HT1080 (cell line): Measurements from ENCODE around the gene G6PC2. TPM values are rescaled to one million over a fixed set of nuclear protein-coding genes. Genes with fewer than 3 reads are reported as not detected.
"Not testable (repeated sequence)": the region's sequence is repeated elsewhere in the genome, so short reads cannot be mapped to it uniquely, and the experiment has no call there.

ENCODE experiments used
- DNase-seq: peaks from one replicate; pipeline ENCODE4 v3.0.0-alpha.2; 2015; ENCODE audit warnings: low read depth
- total RNA-seq: library from RNA; depleted of rRNA; stranded (reverse); fragments of >200 nt; shearing (Covaris generic); gene quantifications from 2 replicates; pipeline ENCODE4 v1.2.3, GENCODE V29; 2014

Gene G6PC2
- total RNA-seq, 1 experiment from 2014 or later = not detected

DNA sequence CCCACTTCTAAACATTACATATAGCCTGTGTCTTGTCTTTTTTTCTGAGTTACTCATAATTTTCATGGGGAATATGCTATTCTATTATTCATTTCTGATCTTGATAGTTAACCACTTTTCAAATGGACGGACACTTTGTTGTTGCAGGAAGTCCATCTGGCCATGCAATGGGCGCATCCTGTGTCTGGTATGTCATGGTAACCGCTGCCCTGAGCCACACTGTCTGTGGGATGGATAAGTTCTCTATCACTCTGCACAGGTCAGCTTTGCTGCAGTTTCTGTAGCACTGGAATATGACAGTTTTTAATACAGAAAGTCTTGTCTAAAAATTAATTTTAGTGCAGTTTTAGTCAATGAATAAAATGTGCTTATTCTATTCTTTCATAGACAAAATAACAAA lies 3.3 kb downstream of the G6PC2 start:
- DNase-seq = no peak

DNA sequence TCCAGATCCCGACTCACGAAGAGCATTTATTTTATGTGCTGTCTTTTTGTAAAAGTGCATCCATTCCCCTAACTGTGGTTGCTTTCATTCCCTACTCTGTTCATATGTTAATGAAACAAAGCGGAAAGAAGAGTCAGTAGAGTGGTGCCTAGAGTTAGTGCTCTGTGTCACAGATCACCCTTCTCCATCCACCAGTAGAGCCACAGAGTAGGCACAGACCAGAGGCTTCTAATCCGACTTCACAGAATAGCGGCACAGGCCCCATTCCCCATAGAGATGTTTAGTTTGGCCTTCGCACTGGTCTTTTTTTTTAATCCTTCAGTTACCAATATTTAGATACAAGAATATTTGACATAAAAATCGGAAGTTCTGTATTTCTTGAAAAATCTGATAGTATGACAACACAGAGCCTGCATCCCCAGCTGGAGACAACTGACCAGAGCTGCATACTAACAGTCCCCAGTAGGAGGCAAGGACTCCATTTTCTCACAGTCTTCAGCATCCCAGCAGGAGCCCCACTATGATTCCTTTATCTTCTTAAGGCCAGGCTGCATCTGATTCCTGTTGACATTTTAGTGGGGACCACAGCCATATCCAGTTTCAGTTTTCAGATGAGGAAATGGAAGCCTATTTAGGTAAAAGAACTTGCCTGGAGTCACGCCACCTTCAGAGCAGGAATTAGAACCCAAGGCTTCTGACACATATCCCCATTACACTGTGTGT lies 7.0 kb downstream of the G6PC2 start:
- DNase-seq = no peak

DNA sequence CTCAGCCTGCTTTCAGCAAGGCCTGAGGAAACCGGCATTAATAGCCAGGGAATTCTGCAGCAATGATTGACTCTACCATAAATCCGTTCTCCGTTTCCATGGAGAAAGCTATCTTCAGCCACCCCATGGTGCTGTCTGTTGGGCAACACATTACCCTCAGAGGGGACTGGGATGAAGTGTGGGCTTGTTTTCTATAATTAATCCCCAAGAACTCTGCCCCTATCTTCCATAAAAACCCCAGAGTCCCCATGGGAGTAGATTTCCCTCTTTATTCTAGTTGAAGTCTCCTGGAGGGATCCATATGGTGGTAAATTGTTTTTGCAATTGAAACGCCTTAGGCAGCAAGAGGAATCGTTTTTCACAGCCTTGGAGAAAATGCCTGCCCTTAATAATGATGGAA lies 9.2 kb downstream of the G6PC2 start:
- DNase-seq = no peak

DNA sequence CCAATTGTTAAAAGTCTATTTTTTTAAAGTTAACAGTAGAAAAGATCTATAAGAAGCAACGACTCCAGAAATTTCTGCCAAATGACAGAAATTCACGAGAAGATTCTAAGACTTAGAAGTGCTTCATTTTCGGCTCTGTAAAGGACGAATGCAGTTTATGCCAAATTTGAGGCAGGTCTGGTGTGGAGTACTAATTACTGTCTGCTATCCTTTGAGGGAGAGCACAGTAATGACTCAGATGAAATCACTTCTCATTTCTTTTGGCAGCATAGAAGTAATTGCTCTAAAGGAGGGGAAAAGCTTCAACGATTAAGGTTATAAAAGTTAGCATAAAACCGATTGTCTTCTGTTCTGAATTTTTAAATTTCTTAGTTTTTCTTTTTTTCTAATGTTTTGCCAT lies 11.4 kb downstream of the G6PC2 start:
- DNase-seq = no peak

DNA sequence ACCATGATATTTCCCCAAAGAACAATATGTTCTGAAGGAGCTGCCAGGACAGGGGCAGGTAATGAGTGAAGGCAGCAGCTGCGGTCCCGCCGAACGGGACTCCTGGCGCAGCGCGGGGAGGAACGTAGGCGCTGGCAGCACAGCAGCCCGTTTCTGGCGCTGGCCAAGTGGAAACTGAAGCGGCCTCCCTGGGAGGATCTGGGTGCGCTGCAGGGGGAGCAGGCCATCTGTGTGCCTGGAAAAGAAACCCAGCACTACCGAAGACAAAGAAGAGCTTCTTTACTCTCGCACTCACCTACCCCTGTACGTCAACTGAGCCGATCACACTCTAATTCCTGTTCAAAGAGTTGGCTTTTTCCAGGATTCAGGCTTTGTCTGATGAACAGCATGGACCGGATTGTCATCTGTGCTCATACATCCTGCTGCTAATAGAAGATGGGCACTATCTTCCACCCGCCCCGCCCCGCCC lies 11.8 kb downstream of the G6PC2 start:
- DNase-seq = peak; percentile 10

DNA sequence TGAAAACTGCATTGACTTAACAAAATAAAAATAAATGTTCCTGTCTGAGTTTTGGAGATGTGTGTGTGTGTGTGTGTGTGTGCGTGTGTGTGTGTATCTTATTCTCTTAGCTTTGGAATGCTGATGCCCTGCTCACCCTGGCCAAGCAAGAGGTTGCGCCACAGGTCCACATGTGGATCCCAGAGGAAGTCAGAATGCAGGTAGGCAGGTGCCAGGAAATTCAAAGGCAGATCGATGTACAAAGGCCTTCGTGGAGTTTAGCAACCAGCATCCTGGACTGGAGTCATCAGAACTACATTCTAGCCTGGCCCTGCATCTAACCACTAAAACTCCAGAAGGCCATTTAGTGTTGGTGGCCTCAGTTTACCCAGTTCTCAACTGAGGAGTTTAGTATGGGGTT lies 12.4 kb downstream of the G6PC2 start:
- no peak for DNase-seq

DNA sequence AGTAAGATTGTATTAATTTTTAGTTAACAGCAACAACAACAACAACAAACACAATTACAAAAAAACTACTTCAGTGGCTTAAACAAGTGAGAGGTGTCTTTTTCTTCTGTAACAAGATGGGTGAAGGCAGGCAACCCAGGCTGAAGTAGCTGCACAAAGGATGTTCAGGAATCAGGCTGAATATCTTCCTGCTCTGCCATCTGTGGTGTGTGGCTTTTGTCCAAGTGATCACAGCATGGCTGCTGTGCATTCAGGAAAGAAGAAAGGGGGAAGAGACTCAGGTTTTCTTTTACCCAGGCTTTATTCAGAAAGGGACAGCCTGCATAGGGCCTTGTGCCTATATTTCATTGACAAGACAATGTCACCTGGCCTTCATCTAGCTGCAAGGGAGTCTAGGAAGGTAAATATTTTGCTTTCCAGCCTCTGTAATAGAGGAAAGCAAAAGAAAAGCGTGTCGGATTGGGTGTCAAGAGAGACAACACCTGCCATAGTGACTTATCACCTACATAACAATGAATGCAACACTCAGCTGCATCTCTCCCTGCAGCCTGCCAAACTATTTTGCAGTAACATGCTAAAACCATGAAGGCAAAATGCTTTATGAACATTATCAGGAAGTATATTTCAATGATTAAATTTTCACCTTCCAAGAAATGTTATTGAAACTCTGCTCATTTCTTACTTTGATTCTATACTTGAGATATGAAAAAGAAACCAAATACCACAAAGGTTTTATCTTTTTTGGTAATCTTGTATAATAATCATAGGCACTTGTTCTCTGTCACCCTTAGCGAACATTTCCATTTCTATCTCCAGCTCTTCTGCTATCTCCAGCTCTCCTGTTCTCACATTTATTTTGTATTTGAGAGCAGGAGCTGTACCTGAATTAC lies 14.6 kb downstream of the G6PC2 start:
- no peak for DNase-seq

DNA sequence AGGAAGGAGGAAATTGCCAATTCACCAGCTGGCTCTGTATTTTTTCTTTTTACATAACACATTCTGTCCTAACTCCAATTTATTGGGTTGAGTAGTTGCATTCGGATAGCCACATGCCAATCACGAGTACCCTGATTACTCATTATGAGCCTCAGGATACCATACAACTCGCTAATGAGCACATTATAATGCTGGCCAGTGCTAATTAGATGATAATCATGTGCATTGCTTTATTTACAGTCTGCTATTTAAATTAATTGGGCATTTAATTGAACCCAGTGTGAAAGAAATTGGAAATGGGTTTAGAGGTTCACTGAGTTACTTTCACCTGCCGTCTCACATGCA lies 15.2 kb downstream of the G6PC2 start:
- DNase-seq = no peak

DNA sequence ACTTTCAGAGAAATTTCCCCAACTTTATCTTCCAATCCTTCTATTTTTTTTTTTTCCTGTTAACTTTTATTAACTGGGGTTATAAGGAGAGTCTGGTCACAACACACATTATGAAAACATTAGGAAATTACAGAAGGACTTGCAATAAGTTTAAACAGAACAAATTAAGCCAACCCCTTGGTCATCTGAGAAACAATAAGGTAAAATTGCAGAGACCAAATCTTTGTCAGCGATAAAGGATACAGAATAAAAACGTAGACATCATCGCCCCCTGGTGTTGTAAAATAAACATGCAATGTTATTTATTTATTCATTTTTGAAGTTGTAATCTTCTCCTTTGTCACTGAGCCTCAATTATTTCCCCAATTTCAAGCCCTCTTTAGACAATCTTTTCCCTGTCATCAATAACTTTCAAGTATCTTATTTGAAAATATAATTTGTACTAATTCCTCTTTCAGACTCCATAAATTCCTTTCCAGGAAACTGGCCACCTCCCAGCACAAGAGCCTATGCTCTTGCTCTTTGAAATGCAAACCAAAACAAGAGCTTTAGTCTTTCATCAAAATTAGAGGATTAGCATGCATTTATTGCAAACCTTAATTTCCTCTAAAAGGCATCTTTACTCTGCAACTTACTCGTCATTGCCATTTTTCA lies 19.5 kb downstream of the G6PC2 start:
- peak; percentile 38 for DNase-seq

DNA sequence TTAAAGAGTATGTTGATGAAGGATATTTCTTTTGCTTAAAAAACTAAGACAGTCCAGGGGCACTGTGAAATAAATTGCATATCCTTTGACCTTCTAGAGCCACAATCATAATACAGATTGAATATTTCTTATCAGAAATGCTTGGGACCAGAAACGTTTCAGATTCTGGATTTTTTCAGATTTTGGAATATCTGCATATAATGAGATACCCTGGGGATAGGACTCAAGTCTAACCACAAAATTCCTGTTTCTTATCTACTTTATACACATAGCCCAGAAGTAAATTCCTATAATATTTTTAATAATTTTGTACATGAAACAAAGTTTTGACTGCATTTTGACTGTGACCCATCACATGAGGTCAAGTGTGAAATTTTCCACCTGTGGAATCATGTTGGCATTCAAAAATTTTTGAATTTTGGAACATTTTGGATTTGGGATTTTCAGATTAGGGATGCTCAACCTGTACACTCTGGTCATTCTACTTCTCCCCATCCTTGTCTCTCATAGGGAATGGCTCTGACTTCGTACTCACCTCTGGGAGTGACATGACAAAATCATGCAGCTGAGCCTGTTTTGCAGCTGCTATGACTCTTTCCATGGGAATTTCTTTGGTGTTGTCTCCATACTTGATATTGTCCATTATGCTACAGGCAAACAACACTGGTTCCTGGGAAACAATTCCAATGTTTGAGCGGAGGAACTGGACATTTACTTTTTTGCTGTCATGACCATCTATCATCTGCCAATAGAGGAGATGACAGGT lies 25.7 kb downstream of the G6PC2 start:
- no peak for DNase-seq

DNA sequence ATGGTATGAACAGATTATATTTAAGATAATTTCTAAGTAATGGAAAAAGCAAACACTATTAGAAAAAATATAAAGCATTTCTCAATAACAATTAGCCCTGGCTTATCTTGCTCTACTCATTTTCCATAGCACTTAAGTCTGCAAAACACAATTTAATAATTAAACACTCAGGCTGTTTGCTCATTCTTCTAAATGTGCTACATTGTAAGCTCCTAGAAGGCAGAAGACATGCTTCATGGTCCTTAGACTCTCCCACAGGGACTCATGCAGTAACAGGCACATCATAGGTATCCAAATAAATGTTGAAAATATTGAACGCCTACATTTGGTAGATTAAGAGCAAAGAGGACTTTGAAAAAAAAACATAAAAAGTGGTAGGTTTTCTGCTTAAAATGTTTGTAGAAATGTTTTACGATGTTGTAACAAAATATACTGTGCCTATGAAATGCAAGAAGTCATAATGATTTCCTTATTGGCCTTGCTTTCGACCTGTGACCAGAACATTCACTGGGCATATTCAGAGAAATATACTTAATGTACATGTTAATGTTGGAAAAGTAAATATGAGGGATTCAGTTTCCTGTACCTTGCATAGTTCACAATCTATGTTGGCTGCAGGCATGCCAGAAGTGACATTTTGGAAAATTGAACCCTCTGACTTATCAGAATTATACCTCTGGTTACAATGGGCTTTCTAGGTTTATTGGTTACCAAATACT lies 27.2 kb downstream of the G6PC2 start:
- no peak for DNase-seq

DNA sequence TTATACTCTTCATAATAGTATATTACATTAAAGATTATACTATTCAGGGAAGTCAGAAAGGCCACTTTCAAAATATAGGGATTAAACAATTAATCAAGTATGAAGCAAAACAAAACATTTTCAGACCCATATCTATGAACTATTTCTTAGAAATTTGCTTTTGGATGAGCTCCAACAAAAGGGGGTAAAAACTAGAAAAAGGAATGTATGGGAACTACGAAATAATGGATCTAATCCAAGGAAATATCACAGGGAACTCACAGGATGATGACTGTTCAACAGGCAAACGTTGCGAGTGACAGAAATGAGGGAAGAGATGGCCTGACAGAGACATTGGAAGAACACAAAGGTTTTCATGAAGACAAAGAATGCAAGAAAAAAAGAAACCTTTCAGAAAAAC lies 27.9 kb downstream of the G6PC2 start:
- no peak for DNase-seq

DNA sequence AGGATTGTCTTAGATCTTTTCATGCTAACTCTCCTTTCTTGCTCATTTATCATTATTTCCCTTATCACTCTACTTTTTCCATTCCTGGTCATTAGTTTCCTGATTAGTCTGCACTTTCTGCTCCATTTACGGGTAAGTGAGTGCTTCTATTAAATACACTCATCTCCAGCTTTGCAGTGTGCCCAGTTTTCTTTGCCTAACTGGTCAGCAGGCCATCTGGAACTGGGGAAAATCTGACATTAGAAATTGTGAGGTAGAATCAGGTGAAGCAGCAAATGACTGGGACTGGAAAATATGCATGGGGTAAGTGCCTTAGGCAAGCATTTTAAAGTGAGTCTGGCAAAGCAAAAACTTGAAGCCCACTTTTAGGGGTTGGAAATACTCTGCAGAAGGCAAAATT lies 29.2 kb downstream of the G6PC2 start:
- no peak for DNase-seq

DNA sequence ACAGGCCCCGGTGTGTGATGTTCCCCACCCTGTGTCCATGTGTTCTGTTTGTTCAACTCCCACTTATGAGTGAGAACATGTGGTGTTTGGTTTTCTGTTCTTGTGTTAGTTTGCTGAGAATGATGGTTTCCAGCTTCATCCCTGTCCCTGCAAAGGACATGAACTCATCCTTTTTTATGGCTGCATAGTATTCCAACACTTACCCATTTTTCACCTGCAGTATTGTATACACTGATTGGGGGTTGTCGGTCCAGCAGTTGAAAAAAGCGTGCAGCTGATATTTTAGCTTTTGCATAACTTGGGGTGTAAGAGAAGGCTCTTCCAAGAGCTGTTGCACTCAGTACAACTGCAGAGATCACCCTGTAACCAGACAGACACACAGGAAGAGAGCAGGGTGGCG lies 31.1 kb downstream of the G6PC2 start:
- DNase-seq = not testable (repeated sequence)

DNA sequence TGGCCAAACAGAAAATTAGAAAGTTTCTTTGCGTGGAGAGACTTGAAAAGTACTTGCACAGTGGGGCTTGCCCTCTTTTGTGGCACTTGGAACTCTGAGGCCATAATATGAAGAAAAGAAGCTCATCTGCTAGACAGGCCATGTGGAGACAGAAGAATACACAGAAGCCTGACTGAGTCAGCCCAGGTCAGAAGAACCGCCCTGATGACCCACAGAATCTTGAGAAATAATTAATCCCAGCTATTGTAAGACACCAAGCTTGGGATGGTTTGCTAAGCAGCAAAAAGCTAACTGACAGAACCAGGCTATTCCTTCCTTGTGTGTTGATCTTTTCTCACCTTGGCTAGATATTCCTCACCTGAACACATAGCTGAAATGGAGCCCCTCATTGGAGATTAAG lies 33.7 kb downstream of the G6PC2 start:
- no peak for DNase-seq

DNA sequence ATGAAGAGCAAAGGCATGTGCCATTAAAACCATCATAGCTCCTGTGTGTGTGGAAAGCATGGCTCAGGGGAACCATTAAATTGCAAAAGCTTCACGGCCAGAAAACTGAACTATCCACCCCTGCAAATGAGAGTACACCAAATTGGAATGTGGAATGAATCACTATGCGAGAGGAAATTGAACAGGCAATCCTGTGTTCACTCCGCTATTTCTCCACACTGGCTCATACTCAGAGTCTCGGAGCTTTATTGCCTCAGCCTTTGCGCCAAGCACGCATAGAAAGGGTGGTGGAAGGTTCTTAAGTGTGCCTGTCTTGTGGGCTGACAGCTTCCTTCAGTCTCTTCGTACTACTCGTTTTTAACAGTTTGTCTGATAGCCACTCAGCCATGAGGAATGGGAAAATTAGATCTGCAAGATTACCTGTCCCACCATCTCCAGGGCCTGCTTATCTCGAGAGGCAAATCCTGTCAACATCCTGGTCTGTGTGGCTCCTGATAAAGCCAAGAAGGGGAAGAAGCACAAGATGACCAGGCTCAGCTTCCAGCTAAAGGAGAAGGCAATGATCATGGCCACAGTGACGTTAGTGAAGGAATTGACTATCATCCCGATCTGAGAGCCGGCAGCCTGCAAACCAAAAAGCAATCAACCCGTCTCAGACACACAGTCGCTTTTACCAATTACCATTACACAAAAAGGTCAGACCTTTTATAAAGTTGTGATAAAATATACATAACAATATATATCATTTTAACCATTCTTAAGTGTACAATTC lies 34.9 kb downstream of the G6PC2 start:
- DNase-seq = peak; percentile 71

DNA sequence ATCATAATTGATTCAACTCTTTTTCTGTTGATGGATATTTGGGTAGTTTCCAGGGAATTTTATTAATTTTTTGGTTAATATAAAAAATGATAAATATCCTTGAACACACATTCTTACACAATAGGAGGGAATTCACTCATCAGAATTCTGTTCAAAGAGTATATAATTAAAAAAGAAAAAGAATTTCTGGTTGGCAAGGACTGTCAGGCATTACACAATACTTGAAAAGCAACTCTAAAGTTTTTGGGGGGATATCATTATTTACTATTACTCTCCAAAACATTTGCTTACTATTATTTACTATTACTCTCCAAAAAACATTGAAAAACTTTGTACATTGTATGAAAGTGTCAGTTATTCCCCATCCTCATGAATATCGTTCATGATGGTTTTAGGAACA lies 38.0 kb downstream of the G6PC2 start:
- no peak for DNase-seq

DNA sequence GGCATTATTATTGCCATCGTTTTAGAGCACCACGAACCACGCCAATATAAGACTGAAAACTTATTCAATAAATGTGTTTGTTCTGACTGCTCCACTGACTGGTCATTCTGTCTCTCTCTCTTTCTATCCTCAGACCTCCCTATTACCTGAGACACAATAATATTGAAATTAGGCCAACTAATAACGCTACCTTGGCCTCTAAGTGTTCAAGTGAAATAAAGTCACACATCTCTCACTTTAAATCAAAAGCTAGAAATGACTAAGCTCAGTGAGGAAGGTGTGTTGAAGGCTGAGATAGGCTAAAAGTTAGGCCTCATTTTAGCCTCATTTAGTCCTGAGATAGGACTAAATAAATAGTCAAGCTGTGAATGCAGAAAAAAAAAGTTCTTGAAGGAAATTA lies 38.8 kb downstream of the G6PC2 start:
- DNase-seq = no peak

DNA sequence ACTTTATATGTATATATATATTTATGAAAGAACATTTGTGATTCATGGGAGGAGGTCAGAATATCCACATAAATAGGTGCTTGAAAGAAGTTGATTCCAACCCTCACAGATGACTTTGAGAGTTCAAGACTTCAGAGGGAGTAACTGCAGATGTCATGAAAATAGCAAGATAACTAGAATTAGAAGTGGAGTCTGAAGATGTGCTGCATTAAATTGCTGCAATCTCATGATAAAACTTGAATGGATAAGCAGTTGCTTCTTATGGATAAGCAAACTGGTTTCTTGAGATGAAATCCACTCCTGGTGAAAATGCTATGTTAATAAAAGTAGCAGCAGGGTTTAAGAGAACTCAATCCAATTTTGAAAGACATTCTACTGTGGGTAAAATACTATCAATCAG lies 40.2 kb downstream of the G6PC2 start:
- DNase-seq = no peak

DNA sequence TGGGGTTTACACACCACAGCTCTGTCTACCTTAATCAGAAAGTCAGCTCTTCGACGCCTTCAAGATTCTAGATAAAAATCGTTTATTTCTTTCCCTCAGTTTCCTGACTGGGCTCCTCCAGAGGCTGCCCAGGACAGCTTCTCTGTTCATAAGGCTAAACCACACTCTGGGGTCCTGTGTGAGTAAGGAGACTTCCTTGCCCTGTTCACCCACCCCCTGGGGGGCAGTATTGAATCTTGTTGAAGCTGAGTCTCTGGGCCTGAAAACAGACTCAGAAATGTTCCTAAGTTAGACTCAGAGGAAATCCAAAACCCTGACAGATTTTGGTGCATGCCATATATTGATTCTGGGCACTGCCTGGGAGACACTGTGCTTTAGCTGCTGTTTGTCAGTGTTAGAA lies 43.0 kb downstream of the G6PC2 start:
- no peak for DNase-seq
